IPS DF 19.7 (cell line): ENCODE measurements around the gene OS9.
"Not testable (repeated sequence)": the region's sequence is repeated elsewhere in the genome, so short reads cannot be mapped to it uniquely, and the experiment has no call there.

Source experiments
- DNase-seq: peaks from one replicate; pipeline ENCODE4 v3.0.0-alpha.2; 2013; ENCODE audit warnings: low read depth, low spot score

Gene OS9

GRCh38 chr12:57694459-57695019, 607 bp downstream of the OS9 start:
- DNase-seq, result no peak

GRCh38 chr12:57695770-57696432, 2.0 kb downstream of the OS9 start:
- DNase-seq, result no peak

DNA sequence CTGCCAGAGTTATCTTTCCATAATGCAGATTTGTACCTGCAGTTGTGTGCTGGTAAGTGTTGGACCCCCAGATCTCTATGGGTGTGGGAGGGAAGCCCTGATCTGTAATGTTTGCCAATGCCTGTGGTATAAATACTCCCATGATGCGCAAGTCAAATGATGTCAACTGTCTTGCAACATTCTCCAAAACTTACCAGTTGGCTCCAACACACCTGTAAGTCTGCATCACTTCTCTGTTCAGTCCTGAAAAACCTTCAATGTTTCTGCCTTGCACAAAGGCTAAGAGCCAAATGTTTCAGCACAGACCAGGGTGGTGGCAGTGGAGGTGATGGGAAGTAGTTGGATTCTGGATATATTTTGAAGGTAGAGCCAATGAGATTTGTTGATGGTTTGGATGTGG, 3.1 kb downstream of the OS9 start:
- no peak for DNase-seq

GRCh38 chr12:57698414-57698813, 4.5 kb downstream of the OS9 start:
- no peak for DNase-seq

- no peak for DNase-seq
These were observed 6.4 kb downstream of the OS9 start for GRCh38 chr12:57700317-57700716.

- DNase-seq, result no peak
These were observed 13.3 kb downstream of the OS9 start for GRCh38 chr12:57707250-57707649.

- DNase-seq, result no peak
These were observed 14.4 kb downstream of the OS9 start for GRCh38 chr12:57708296-57708695.

- no peak for DNase-seq
These were observed 18.8 kb downstream of the OS9 start for GRCh38 chr12:57712701-57713100.

- no peak for DNase-seq
These were observed 19.3 kb downstream of the OS9 start for GRCh38 chr12:57713209-57713608.

DNA sequence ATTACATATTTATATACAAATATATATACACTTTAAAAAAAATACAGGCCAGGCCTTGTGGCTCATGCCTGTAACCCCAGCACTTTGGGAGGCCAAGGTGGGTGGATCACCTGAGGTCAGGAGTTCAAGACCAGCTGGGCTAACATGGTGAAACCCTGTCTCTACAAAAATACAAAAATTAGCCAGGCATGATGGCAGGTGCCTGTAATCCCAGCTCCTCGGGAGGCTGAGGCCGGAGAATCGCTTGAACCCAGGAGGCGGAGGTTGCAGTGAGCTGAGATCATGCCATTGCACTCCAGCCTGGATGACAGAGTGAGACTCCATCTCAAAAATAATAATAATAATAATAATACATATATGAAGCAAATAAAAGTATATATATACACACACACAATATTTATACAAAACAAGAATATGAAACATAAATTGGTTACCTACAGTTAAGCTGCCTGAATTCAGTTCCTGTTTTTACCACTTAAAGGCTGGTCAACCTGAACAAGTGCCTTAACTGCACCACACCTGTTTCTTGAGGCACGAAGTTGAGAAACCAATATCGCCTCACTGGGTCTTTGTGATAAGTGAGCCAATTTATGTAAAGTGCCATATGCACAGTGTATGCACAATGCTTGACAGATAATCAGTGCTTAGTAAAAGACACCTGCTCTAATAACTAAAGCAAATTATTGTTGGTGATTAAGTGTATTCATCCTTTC, 21.3 kb downstream of the OS9 start:
- DNase-seq, result not testable (repeated sequence)

- DNase-seq, result no peak
These were observed 21.9 kb downstream of the OS9 start for GRCh38 chr12:57715786-57716185.

DNA sequence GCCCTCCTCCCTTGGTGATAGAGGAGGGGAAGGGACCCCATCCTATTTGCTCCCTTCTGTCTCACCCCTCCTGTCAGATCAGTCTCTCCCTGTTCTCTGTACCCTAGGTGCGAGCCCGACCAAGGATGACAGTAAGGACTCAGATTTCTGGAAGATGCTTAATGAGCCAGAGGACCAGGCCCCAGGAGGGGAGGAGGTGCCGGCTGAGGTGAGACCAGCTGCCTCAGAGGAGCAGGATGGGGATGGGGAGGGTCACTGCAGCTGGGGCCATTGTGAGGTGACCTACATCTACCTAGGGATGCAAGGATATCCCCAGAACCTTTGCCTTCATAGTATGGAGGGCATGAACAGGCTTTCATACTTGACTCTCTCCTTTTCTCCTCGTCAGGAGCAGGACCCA, 22.4 kb downstream of the OS9 start:
- DNase-seq, result no peak

DNA sequence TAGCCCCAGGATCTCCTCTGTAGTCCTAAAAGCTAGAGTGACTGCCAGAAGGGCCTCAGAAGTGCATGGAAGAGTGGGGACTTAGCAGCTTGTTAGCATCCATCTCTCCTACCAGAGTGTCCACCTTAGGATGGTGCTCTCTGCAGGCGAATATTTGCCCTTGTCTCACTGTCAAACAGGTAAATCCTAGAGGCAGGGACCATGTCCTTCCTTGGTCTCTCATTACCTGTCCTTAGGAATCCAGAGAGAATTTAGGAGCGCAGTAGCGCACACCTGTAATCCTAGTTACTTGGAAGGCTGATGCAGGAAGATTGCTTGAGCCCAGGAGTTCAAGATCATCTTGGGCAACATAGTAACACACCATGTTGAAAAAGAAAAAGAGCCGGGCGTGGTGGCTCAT, 23.2 kb downstream of the OS9 start:
- DNase-seq, result no peak

- no peak for DNase-seq
These were observed 24.1 kb downstream of the OS9 start for GRCh38 chr12:57717846-57718640.

DNA sequence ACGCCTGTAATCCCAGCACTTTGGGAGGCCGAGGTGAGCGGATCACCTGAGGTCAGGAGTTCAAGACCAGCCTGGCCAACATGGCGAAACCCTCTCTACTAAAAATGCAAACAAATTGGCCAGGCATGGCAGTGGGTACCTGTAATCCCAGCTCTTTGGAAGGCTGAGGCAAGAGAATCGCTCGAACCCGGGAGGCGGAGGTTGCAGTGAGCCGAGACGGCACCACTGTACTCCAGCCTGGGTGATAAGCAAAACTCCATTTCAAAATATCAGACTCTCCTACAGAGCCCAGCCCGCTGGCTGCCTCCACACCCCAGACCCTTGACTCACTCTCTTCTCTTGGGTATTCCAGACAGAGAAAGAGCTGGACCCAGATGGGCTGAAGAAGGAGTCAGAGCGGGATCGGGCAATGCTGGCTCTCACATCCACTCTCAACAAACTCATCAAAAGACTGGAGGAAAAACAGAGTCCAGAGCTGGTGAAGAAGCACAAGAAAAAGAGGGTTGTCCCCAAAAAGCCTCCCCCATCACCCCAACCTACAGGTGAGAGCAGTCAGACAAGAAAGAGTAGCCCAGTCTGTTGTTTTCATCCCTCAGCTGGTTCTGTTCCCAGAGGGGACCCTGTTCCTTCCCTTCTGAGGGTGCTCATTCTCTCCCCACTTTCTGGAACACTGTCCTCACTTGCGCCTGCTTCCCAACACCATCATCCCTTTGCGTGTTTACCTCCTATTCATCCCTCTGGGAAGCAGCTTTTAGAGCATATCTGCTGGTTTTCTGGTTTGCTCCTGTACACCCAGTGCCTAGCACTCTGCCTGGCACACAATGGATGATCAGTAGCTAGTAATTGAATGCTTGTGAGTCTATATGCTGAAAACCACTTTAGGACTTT, 25.0 kb downstream of the OS9 start:
- DNase-seq, result no peak

- no peak for DNase-seq
These were observed 26.1 kb downstream of the OS9 start for GRCh38 chr12:57719777-57720605.

DNA sequence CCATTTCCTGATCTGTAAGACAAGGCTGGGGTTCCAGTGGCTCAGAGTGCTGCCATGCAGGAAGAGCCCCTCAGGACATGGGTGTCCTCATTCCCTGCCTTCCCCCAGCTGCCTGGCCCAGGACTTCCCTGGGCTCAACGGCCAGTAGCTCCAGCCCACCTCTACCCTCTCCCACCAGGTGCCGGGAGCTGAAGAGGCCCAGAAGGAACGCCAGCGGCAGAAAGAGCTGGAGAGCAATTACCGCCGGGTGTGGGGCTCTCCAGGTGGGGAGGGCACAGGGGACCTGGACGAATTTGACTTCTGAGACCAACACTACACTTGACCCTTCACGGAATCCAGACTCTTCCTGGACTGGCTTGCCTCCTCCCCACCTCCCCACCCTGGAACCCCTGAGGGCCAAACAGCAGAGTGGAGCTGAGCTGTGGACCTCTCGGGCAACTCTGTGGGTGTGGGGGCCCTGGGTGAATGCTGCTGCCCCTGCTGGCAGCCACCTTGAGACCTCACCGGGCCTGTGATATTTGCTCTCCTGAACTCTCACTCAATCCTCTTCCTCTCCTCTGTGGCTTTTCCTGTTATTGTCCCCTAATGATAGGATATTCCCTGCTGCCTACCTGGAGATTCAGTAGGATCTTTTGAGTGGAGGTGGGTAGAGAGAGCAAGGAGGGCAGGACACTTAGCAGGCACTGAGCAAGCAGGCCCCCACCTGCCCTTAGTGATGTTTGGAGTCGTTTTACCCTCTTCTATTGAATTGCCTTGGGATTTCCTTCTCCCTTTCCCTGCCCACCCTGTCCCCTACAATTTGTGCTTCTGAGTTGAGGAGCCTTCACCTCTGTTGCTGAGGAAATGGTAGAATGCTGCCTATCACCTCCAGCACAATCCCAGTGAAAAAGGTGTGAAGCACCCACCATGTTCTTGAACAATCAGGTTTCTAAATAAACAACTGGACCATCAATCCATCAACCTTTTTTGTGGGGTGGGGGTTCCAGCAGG, 27.0 kb downstream of the OS9 start:
- no peak for DNase-seq

- not testable (repeated sequence) for DNase-seq
These were observed 28.1 kb downstream of the OS9 start for GRCh38 chr12:57721846-57722608.
